MV-4-11 (cell line): ENCODE results near the gene ZNF724.
"Not testable (repeated sequence)": the region's sequence is repeated elsewhere in the genome, so short reads cannot be mapped to it uniquely, and the experiment has no call there.

Experiments
- DNase-seq: peaks from one replicate; lab custom pipeline; 2025; lab: John Stamatoyannopoulos, UW

ZNF724 gene

DNA sequence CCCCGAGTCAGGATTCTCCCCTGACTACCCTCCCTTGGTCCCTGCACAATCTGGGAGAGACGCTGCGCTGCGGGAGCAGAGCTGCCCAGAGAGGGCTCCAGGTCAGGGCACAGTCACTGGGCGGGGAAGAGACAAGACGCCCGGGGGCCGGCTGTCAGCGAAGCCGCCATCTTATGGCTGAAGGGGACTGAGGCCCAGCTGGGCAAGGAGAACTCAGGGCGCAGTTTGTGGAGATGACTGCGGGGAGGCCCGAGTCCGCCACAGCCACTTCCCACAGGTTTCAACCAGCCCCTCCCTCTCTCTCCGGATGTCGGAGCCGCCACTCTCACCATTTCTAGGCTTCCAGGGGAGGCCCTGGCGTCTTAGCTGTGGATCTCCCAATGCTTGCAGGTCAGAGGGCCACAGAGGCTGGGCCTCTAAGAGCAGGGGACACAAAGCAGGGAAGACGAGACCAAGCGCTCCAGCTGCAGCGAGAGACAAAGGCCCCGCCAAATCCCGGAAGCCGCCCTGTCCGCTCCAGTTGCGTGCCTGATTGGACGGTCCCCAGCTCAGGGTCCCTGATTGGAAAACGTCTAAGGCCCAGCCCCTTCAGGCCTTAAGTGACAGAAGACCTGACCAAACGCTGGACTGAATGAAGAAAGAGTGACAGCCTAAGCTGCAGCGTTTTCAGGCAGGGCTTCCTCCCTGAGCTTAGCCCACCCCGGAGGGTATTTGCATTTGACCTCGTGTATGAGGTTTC, at the start of gene ZNF724:
Gene ZNF724, minus strand, starts transcription at position 484 of the 739 bp plus-strand sequence. Its CDS starts 152 bp downstream, at position 332.
- DNase-seq: peak; percentile 100

- DNase-seq: no peak
These were observed 43.9 kb upstream of the ZNF724 start for GRCh38 chr19:23294141-23294540.

DNA sequence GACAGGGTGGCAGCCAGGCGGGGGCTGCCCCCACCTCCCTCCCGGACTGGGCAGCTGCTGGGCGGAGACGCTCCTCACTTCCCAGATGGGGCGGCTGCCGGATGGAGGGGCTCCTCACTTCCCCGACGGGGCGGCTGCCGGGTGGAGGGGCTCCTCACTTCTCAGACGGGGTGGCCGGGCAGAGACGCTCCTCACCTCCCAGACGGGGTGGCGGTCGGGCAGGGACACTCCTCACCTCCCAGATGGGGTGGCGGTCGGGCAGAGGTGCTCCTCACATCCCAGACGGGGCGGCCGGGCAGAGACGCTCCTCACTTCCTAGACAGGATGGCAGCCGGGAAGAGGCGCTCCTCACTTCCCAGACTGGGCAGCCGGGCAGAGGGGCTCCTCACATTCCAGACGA, 39.8 kb upstream of the ZNF724 start:
- not testable (repeated sequence) for DNase-seq

DNA sequence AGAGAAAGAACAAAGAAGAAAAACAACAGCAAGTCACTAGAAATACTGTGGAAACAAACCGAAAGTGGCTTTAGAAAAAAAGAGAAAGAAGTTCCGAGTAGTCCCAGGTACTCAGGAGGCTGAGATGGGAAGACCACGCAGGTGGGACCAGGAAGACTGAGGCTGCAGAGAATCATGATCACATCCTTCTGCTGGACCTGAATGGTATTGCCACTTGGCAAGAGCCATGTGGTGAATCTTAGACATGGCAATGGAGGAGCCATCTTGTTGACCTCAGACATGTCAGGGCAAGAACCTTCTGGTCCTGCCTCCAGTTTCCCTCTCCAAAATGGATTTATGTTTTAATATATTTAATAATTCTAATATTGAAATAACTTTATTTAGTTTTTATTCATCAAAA, 37.4 kb upstream of the ZNF724 start:
- no peak for DNase-seq

DNA sequence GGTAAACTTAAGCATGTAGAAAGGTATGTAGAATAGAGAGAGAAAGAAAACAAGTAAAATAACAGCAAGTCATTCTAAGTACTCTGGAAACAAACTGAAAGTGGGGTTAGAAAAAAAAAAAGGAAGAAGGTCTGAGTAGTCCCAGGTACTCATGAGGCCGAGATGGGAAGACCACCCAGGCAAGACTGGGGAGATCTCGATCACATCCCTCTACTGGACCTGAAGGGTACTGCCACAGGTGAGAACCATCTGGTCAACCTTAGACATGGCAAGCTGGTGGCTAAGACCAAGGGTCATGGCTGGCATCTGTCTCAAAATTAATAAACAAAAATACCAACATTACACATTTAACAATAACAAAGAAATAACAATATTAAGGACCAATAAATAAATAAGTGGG, 36.3 kb upstream of the ZNF724 start:
- DNase-seq: no peak

GRCh38 chr19:23285948-23286347, 35.8 kb upstream of the ZNF724 start:
- peak; percentile 13 for DNase-seq

- not testable (repeated sequence) for DNase-seq
These were observed 35.1 kb upstream of the ZNF724 start for GRCh38 chr19:23285326-23285725.

DNA sequence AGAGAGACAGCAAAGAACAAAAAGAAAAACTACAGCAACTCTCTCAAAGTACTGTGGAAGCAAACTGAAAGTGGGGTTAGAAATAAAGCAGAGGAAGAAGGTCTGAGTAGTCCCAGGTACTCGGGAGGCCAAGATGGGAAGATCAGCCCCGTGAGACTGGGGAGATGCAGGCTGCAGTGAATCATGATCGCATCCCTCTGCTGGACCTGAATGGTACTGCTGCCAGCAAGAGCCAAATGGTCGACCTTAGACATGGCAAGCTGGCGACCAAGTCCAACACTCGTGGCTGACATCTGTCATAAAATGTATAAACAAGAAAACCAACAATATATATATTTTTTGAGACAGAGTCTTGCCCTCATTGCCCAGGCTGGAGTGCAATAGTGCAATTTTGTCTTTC, 33.7 kb upstream of the ZNF724 start:
- DNase-seq: peak; percentile 22

- no peak for DNase-seq
These were observed 31.6 kb upstream of the ZNF724 start for GRCh38 chr19:23281663-23282276.

DNA sequence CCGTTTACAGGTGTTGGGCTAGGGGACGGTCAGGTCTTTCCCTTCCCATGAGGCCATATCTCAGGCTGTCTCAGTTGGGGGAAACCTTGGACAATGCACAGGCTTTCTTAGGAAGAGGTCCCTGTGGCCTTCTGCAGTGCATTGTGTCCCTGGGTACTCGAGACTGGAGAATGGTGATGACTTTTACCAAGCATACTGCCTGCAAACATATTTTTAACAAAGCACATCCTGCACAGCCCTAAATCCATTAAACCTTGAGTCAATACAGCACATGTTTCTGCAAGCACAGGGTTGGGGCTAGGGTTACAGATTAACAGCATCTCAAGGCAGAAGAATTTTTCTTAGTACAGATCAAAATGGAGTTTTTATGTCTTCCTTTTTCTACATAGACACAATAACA, 27.9 kb upstream of the ZNF724 start:
- not testable (repeated sequence) for DNase-seq

- DNase-seq: peak; percentile 92
These were observed 23.6 kb upstream of the ZNF724 start for GRCh38 chr19:23273590-23274412.

DNA sequence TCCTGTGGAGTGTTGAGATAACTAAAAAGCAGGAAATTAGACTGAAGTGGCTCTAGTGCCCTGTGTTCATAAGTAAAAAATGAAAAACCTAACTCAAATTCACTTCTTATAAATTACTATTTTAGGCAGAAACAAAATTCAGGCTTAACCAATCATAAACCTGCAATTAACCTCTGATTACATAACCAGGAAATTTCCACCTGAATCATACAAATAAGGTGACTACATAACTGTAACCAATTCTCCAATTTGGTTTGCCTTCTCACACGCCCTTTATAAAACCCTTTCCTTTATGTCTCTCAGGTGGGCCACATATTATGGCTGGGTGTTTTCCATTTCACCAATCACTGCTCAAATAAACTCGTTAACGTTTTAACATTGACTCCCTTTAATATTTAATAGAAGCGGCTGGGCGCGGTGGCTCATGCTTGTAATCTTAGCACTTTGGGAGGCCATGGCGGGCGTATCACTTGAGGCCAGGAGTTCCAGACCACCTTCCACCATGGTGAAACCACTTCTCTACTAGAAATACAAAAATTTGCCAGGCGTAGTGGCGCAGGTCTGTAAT, 22.9 kb upstream of the ZNF724 start:
- DNase-seq: no peak

GRCh38 chr19:23263870-23264590, 13.8 kb upstream of the ZNF724 start:
- peak; percentile 87 for DNase-seq

GRCh38 chr19:23263396-23263795, 13.2 kb upstream of the ZNF724 start:
- no peak for DNase-seq

GRCh38 chr19:23262920-23263319, 12.7 kb upstream of the ZNF724 start:
- DNase-seq: no peak

DNA sequence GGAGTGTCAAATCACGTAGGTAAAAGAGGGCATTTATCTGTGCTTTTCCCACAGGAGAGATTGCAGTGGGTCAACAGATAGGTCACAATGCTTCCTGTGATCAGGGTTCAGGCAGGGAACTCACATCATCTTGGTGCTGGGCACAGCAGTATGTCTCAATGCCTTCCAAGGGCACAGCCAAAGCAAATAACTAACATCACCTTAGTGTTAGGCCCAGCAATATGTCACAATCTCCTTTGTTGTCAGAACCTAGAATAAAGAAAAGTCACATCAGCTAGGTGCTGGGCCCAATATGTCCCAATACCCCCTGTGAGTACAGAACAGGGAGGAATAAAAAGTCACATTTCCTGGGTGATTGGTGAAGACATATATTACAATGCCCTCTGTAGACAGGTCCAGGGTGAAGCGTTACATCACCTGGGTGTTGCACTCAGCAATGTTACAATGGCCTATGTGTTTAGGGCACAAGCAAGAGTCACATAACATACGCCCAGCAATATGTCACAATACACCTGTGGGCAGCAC, 11.4 kb upstream of the ZNF724 start:
- DNase-seq: no peak

- DNase-seq: no peak
These were observed 10.8 kb upstream of the ZNF724 start for GRCh38 chr19:23260956-23261355.

DNA sequence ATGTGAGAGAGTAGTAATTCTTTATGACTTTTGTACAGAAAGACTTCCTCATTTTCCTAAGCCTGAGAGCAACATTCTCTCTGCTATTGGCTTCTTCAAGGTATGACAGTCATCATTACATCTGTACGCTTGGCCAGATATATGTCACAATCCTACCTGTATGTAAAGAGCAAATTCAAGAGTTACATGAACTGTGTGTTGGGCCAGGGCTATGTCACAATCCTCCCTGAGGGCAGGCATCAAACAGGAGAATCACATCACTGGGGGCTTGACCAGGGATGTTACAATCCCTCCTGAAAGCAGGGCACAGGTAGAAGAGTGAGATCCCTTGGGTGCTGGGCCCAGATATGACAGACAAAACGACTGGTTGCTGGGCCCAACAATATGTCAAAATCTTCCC, 9.8 kb upstream of the ZNF724 start:
- peak; percentile 39 for DNase-seq

- no peak for DNase-seq
These were observed 5.5 kb upstream of the ZNF724 start for GRCh38 chr19:23255700-23256099.

- peak; percentile 54 for DNase-seq
These were observed 4.1 kb upstream of the ZNF724 start for GRCh38 chr19:23254141-23254910.

GRCh38 chr19:23253256-23253655, 3.1 kb upstream of the ZNF724 start:
- DNase-seq: not testable (repeated sequence)
